GM19035 (cell line): ENCODE measurements around the gene SLC25A11.
"Not testable (repeated sequence)": the region's sequence is repeated elsewhere in the genome, so short reads cannot be mapped to it uniquely, and the experiment has no call there.

Experiments
- ATAC-seq: cut with Tn5 transposase; IDR thresholded peaks from one replicate; pipeline ENCODE4 v1.9.1; 2021; ENCODE audit not compliant: unreplicated experiment

SLC25A11 gene

DNA sequence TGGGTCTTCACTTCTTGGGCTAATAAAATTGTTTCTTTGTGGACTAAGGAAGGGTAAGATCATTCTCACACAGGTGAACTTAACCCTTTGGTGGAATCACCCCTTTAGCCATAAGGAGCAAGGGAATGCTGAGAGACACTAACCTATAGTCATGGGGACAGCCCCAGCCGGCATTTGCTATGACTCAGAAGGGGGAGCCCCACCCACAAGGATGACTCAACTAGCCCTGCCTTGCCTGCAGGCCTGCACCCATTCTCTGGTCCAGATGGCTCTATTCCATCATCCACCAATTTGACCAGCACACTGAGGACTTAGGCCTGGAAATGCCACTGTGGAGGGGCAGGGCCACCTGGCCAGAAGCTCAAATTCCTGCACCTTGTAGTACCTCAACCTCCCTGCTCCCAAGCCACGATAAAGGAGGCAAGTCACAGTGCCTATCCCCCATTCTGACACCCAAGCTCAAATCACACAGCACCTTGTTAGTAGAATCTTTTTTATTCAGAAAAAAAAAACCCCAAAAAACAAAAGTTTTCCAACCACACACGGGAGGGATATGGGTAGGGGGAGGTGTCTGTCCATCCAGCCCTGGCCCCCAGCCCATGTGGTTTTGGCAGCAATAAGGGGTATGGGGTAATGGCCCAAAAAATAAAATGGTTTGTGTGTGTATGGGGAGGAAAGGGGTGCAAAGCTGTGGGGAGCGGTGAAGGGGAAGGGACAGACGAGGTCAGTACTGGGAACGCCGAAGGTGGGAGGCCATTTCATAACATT is 5.5 kb upstream of the SLC25A11 start:
- ATAC-seq: no peak

- ATAC-seq: no peak
Measured at GRCh38 chr17:4944554-4945175, 4.8 kb upstream of the SLC25A11 start.

- no peak for ATAC-seq
Measured at GRCh38 chr17:4944163-4944553, 4.3 kb upstream of the SLC25A11 start.

DNA sequence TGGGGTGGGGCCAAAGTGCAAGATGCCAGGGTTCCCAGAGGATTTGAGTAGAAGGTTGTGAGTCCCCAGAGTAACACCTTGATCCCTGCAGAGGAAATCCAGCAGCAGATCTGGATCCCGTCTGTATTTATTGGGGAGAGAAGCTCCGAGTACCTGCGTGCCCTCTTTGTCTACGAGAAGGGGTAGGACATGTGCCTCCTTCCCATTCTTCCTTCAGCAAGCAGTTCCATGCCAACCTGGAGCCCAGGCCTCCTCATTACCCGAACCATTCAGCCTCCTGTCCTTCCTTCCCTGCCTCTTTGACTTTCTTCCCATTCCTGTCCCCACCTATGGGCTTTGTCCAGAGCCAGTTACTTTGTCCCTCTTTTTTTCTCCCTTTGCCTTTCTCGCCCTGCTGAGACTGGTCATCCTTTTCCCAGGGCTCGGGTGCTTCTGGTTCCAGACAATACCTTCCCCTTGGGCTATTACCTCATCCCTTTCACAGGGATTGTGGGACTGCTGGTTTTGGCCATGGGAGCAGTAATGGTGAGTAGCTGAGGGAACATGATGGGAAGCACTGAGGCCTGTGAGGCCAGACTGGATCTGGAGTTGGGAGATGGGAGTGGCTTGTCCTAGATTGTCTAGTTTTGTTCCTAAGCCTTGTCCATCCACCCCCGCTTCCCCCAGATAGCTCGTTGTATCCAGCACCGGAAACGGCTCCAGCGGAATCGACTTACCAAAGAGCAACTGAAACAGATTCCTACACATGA is 3.1 kb upstream of the SLC25A11 start:
- ATAC-seq: no peak

DNA sequence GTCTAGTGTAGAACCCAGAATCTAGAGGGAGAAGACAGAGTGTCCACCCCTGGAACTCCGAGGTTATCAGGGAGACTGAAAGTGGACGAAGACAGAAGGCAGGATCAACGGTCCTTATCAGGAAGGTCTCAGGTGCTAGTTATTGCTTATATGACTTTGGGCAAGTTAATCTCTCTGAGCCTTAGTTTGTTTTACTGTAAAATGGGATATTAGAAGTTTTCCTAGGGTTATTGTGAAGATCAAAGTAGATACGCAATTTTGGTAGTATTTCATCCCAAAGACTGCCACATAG is 1.4 kb upstream of the SLC25A11 start:
- no peak for ATAC-seq

DNA sequence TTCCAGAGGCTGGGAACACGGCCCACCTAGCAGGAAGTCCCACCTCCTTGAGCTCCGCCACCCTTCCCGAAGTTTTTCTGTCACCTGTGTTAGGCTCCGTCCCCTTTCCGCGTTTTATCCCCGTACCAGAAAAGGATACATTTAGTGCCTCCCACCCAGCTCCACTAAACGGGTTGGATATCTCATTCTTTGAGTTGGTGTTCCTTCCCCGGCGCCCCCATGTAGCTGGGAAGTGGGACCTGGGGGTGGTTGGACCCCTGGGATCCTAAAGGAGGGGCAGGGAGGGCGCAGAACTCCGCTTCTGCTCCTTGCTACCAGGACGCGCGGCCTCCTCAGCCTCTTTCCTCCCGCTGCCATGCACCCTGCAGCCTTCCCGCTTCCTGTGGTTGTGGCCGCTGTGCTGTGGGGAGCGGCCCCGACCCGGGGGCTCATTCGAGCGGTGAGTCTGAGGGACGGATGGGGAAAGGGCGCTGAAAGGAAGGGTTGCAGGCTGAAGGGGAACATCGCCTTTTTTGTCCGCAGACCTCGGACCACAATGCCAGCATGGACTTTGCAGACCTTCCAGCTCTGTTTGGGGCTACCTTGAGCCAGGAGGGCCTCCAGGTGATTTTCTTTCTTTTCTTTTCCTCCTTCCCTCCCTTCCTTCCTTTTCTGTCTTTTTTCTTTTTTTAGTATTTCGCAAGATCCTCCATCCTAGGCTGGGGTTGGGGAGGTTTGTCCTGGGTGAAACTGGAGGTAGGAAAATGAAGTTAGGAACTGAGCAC is 891 bp upstream of the SLC25A11 start:
- ATAC-seq: no peak

DNA sequence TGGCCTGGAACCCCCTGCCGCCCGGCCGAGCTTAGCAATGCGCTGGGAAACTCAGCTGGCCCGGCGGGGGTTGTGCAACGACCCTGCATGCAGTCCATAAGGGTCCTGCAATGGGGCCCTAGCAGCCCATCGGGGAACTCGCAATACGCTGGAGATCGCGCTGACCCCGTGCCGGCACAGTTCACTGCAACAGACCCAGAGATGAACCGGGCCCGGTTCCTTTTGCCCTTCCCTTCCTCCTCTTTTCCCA is 375 bp downstream of the SLC25A11 start:
- ATAC-seq: no peak

- no peak for ATAC-seq
Measured at GRCh38 chr17:4938688-4939545, 929 bp downstream of the SLC25A11 start.

DNA sequence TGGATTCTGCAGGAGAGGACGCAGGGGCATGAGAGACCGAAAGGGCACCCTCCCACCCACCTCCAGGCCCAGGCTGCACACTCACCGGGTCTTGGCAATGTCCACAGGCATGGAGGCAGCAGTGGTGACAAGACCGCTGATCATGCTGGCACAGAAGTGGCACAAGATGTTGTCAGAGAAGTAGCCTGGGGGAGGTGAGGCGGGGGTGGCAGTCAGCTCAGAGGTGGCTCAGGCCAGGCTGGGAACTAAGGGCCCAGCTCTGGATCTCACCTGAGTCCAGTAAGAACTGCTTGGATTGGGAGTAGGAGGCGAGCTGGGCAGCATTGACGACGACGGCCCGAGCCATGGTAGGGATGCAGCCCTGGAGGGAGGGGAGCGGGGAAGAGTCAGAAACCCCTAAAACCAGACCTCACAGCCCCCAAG is 1.8 kb downstream of the SLC25A11 start:
- ATAC-seq: no peak

- ATAC-seq: no peak
Measured at GRCh38 chr17:4937553-4937952, 2.3 kb downstream of the SLC25A11 start.

GRCh38 chr17:4936436-4936835 is 3.4 kb downstream of the SLC25A11 start:
- no peak for ATAC-seq

GRCh38 chr17:4935650-4936049 is 4.2 kb downstream of the SLC25A11 start:
- no peak for ATAC-seq

DNA sequence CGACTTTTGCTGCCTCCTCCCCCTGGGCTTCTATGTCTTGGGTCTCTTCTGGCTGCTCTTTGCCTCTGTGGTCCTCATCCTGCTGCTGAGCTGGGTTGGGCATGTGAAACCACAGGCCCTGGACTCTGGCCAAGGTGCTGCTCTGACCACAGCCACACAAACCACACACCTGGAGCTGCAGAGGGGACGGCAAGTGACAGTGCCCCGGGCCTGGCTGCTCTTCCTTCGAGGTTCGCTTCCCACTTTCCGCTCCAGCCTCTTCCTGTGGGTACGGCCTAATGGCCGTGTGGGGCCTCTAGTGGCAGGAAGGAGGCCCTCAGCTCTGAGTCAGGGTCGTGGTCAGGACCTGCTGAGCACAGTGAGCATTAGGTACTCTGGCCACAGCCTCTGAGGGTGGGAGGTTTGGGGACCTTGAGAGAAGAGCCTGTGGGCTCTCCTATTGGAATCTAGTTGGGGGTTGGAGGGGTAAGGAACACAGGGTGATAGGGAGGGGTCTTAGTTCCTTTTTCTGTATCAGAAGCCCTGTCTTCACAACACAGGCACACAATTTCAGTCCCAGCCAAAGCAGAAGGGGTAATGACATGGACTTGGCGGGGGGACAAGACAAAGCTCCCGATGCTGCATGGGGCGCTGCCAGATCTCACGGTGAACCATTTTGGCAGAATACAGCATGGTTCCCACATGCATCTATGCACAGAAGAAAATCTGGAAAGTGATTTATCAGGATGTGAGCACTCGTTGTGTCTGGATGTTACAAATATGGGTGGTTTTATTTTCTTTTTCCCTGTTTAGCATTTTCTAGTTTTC is 5.5 kb downstream of the SLC25A11 start:
- no peak for ATAC-seq

DNA sequence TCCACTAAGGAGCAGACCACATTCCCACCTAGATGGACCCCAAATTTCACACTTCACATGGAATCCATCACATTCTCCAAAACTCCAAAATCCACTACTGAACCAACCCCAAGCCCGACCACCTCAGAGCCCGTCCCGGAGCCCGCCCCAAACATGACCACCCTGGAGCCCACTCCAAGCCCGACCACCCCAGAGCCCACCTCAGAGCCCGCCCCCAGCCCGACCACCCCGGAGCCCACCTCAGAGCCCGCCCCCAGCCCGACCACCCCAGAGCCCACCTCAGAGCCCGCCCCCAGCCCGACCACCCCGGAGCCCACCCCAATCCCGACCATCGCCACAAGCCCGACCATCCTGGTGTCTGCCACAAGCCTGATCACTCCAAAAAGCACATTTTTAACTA is 6.2 kb downstream of the SLC25A11 start:
- no peak for ATAC-seq

DNA sequence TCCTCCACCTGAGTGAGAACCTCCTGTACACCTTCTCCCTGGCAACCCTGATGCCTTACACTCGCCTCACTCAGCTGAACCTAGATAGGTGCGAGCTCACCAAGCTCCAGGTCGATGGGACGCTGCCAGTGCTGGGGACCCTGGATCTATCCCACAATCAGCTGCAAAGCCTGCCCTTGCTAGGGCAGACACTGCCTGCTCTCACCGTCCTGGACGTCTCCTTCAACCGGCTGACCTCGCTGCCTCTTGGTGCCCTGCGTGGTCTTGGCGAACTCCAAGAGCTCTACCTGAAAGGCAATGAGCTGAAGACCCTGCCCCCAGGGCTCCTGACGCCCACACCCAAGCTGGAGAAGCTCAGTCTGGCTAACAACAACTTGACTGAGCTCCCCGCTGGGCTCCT is 7.1 kb downstream of the SLC25A11 start:
- ATAC-seq: no peak

GRCh38 chr17:4931963-4932362 is 7.9 kb downstream of the SLC25A11 start, which contains the start of gene GP1BA:
TSS of gene GP1BA (plus strand) at chr17:4932277. CDS start at chr17:4932605, 328 bp downstream.
- ATAC-seq: no peak

DNA sequence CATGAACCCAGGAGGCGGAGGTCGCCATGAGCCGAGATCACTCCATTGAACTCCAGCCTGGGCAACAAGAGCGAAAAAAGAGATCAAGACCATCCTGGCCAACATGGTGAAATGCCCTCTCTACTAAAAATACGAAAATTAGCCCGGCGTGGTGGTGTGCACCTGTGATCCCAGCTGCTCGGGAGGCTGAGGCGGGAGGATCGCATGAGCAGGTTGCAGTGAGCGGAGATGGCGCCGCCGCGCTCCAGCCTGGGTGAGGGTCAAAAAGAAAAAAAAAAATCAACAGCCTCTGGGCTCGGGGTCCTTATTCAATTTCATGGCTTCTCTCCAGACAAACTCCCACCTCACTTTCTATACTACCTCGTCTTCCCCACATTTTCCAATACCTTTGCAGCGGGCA is 11.0 kb downstream of the SLC25A11 start:
- no peak for ATAC-seq

- not testable (repeated sequence) for ATAC-seq
Measured at GRCh38 chr17:4926577-4927335, 13.1 kb downstream of the SLC25A11 start.

GRCh38 chr17:4921320-4921719 is 18.5 kb downstream of the SLC25A11 start:
- ATAC-seq: no peak
